Measurements from ENCODE around the gene ADARB2.

The ADARB2 gene

DNA sequence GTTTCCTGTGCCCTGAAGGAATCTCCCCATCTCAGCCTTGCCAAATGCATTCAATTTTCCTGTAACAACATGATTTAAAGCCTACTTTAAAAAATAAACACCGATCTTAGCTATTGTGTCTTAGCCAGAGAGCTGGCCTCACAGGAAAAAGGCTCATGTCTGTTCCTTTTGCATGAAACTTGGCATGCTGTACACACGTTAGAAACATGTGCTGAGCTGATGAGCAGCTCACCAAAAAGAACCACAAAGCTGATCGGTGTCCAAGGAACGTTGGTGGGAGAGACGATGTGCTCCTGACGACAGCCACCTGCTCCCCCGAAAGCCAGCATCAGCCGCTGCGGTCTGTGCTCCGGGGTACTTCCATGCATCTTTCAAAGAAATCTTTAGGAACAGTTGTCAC is 135.9 kb downstream of the ADARB2 start:
- H3K9me3 Mint-ChIP-seq = no peaks in the 10 kb centered on the region
- no peaks in the 10 kb centered on the region for H3K36me3 Mint-ChIP-seq
- no peak overlapping the region for H3K27ac Mint-ChIP-seq
- no peaks in the 10 kb centered on the region for H3K4me1 Mint-ChIP-seq
- DNase-seq (ENCODE audit: low spot score in 2 of 2) = no peak
- no peak for ATAC-seq
- H3K4me3 Mint-ChIP-seq = no peak overlapping the region

DNA sequence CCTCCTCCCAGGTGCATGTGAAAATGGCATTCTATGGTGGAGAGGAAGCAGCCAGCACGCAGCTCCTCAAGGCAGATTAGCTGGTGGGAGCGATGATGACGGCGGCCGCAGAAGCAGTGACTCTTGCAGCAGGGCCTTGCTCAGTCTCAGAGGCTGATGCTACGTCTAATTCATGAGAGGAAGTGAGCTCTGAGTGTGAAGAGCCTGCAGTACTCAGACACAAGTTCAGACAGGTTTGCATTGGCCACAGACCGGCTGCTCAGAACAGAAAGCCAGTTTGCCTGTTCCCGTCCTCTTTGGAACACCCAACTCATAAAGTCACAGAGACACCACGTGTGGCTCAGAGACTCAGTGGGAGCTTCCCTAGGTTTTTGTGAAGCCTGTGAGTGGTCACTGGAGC is 136.5 kb downstream of the ADARB2 start:
- Mint-ChIP-seq H3K4me3 (no peak overlapping the region), H3K4me1 (no peaks in the 10 kb centered on the region), H3K27ac (no peak overlapping the region), H3K36me3 (no peaks in the 10 kb centered on the region), H3K9me3 (no peaks in the 10 kb centered on the region)
- DNase-seq (ENCODE audit: low spot score in 2 of 2) (no peak), ATAC-seq (no peak)

DNA sequence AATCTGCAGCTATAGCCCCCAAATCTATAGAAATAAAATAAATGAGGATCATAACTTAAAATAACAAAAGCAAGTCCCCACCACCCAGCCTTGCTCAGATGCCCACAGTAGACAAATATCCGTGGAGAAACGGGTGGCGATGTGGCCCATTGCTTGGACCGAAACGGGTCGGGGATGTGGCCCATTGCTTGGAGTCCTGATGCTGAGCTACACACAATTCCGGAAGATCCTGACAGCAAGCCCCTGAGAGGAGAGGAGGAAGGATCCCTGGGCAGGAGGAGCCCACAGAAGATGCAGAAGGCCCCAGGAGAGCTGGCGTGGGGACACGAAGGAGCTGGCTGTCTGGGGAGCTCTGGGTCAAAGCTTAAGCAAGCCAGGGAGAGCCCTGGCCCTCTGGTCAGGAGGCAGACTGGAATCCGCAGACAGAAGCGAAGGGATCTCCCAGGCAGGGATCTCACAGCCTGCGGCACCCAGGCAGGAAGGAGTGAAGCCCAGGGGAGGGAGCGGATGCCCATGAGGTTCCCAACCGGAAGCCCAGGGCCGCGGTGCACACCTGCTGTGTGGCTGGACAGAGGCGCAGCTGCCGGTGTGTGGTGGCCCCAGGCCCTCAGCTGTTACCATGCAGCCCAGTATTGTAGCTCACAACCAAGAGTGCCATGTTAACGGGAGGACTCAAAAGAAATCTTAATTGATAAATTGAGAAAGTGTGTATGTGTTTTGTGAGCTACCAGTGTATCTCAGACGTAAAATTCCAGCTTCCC is 138.8 kb downstream of the ADARB2 start:
- H3K4me1 Mint-ChIP-seq = no peaks in the 10 kb centered on the region
- no peaks in the 10 kb centered on the region for H3K36me3 Mint-ChIP-seq
- DNase-seq (ENCODE audit: low spot score in 2 of 2) (no peak), ATAC-seq (no peak)
- no peak overlapping the region for H3K4me3 Mint-ChIP-seq
- no peaks in the 10 kb centered on the region for H3K9me3 Mint-ChIP-seq
- no peak overlapping the region for H3K27ac Mint-ChIP-seq

GRCh38 chr10:1597370-1598146 is 139.8 kb downstream of the ADARB2 start:
- H3K4me1 Mint-ChIP-seq = no peaks in the 10 kb centered on the region
- H3K4me3 Mint-ChIP-seq = no peak overlapping the region
- no peak overlapping the region for H3K27ac Mint-ChIP-seq
- H3K9me3 Mint-ChIP-seq = no peaks in the 10 kb centered on the region
- DNase-seq (ENCODE audit: low spot score in 2 of 2) (no peak), ATAC-seq (no peak)
- no peaks in the 10 kb centered on the region for H3K36me3 Mint-ChIP-seq

GRCh38 chr10:1596482-1597099 is 140.7 kb downstream of the ADARB2 start:
- DNase-seq (ENCODE audit: low spot score in 2 of 2) = no peak
- no peak for ATAC-seq
- Mint-ChIP-seq H3K27ac (no peak overlapping the region), H3K9me3 (no peaks in the 10 kb centered on the region), H3K4me3 (no peak overlapping the region), H3K4me1 (no peaks in the 10 kb centered on the region), H3K36me3 (no peaks in the 10 kb centered on the region)

DNA sequence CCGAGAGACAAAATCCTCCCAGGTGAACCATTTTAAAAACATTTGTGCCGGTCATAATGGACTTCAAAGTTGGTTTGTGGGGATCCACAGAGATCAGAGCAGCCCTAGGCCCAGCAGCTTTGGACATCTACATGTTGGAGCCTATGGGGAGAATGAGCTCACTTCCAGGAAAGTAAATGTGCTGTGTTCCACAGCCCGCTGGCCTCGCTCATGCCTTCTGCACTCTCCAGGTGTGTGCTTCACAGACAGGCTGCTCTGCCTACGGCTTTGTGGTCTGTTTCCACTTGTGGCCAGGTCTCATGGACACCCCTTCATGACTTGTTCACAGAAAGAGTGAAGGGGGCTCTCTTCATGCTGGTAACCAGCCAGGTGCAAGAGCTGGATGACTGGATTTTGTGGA is 141.6 kb downstream of the ADARB2 start:
- H3K36me3 Mint-ChIP-seq = no peaks in the 10 kb centered on the region
- H3K9me3 Mint-ChIP-seq = no peaks in the 10 kb centered on the region
- H3K4me3 Mint-ChIP-seq = no peak overlapping the region
- DNase-seq (ENCODE audit: low spot score in 2 of 2) = no peak
- ATAC-seq = no peak
- no peaks in the 10 kb centered on the region for H3K4me1 Mint-ChIP-seq
- H3K27ac Mint-ChIP-seq = no peak overlapping the region

- no peak for ATAC-seq
- no peaks in the 10 kb centered on the region for H3K9me3 Mint-ChIP-seq
Observed at GRCh38 chr10:1595242-1595600, 142.1 kb downstream of the ADARB2 start.

DNA sequence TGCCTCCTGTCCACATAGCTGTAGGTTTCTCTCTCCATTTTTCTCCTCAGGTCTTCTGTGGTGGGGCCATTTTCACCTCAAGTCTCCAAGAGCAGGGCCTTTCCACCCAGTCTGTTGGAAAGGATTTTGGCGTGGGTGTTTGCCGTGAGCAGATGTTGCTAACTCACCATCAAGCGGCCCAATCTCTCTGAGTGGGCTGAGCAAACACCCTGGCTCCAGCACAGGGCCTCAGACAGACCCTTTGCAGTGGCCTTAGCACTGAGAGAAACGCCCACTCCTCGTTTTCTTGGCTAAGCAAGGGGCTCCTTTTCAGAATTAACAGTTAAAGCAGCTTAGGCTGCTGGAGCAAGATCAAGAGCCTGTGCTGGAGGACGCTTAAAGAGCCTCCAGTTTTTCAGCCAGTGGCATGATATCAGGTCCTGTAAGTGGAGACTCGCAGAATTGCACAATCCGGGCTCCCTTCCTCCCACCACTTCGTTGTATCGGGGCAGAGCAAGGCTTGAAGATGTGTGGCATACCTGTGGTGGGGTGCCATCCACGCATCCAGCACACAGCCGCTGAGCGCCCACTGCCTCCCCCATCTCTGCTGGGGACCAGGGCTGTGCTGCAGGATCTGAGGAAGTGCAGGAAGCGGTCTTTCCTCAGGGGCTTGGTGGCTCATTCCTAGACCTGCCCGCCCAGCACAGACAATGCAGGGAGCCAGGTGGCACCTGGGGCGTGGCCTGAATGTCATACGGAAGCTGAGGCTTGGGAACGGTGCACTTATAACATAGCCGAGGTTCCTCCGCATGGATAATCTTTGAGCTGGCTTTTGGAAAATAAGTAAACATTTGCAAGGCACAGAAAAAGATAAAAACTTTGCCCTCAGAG is 142.7 kb downstream of the ADARB2 start:
- no peaks in the 10 kb centered on the region for H3K36me3 Mint-ChIP-seq
- DNase-seq (ENCODE audit: low spot score in 2 of 2) (no peak), ATAC-seq (no peak)
- no peak overlapping the region for H3K27ac Mint-ChIP-seq
- H3K9me3 Mint-ChIP-seq = no peaks in the 10 kb centered on the region
- no peaks in the 10 kb centered on the region for H3K4me1 Mint-ChIP-seq
- H3K4me3 Mint-ChIP-seq = no peak overlapping the region

More at GRCh38 chr10:1595242-1595600, 142.1 kb downstream of the ADARB2 start:
- no peaks in the 10 kb centered on the region for H3K4me1 Mint-ChIP-seq
- H3K36me3 Mint-ChIP-seq = no peaks in the 10 kb centered on the region
- no peak for DNase-seq (ENCODE audit: low spot score in 2 of 2)
- H3K27ac Mint-ChIP-seq = no peak overlapping the region
- H3K4me3 Mint-ChIP-seq = no peak overlapping the region

DNA sequence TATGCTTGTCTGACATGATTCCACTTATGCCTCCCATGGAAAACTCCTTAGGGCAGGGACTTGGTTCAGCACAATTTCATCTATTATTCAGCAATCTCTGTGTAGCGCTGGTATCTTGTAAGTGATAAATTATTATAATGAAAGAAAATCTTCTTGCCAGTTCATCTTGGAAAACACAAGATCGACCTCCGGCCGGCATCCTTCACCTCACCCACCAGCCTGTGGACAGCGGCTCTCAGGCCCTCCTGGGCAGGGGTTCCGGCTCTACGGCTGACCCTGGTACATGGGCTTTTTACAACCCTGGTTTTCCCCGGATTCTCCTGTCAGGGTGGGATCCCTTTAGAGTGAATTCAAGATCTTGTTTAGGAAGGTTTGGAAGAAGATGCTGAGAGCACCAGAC is 145.6 kb downstream of the ADARB2 start:
- no peak overlapping the region for H3K4me3 Mint-ChIP-seq
- DNase-seq (ENCODE audit: low spot score in 2 of 2) = no peak
- no peaks in the 10 kb centered on the region for H3K36me3 Mint-ChIP-seq
- H3K9me3 Mint-ChIP-seq = no peaks in the 10 kb centered on the region
- H3K27ac Mint-ChIP-seq = no peak overlapping the region
- no peak for ATAC-seq
- H3K4me1 Mint-ChIP-seq = no peaks in the 10 kb centered on the region

GRCh38 chr10:1591045-1591444 is 146.3 kb downstream of the ADARB2 start:
- no peaks in the 10 kb centered on the region for H3K9me3 Mint-ChIP-seq

DNA sequence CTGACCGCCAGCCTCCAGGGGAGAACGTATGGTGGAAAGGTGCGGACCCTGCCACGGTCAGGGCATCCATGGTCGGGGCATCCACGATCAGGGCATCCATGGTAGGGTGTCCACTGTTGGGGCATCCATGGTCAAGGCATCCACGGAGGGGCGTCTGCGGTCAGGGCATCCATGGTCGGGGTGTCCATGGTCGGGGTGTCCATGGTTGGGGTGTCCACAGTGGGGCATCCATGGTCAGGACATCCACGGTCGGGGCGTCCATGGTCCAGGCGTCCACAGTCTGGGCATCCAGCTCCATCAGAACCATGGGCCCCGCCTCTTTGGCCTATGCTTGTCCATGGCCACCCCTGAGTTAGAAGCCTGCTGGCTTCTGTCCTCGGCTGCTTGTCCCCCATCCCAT is 148.1 kb downstream of the ADARB2 start:
- no peaks in the 10 kb centered on the region for H3K9me3 Mint-ChIP-seq
- H3K36me3 Mint-ChIP-seq = no peaks in the 10 kb centered on the region
- no peaks in the 10 kb centered on the region for H3K4me1 Mint-ChIP-seq
- H3K27ac Mint-ChIP-seq = no peak overlapping the region
- DNase-seq (ENCODE audit: low spot score in 2 of 2) (no peak), ATAC-seq (peak; percentile 42)
- no peak overlapping the region for H3K4me3 Mint-ChIP-seq

More at GRCh38 chr10:1591045-1591444, 146.3 kb downstream of the ADARB2 start:
- no peak overlapping the region for H3K27ac Mint-ChIP-seq
- H3K36me3 Mint-ChIP-seq = no peaks in the 10 kb centered on the region
- DNase-seq (ENCODE audit: low spot score in 2 of 2) (no peak), ATAC-seq (no peak)
- H3K4me3 Mint-ChIP-seq = no peak overlapping the region
- H3K4me1 Mint-ChIP-seq = no peaks in the 10 kb centered on the region

DNA sequence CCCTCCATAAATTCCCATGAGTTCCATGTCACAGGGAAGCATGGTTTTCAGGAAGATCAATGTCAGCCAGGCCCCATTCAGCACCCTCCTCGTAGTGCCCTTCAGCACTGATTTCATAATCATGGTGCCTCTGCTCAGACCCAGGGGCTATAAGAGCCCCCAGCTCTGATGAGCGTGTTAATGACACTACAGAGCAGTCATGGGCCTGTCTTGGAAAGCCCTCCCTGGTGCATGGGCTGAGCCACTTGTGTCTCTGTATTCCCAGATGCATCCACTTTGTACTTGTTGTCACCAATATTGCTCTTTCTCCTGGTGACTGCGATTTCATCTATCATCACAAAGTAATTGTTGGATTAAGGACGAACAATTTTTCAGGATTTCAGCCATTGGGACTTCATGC is 154.6 kb downstream of the ADARB2 start:
- no peak for DNase-seq (ENCODE audit: low spot score in 2 of 2)
- no peaks in the 10 kb centered on the region for H3K9me3 Mint-ChIP-seq
- no peak overlapping the region for H3K4me3 Mint-ChIP-seq
- H3K4me1 Mint-ChIP-seq = no peaks in the 10 kb centered on the region
- H3K36me3 Mint-ChIP-seq = no peaks in the 10 kb centered on the region
- ATAC-seq = no peak
- no peak overlapping the region for H3K27ac Mint-ChIP-seq

DNA sequence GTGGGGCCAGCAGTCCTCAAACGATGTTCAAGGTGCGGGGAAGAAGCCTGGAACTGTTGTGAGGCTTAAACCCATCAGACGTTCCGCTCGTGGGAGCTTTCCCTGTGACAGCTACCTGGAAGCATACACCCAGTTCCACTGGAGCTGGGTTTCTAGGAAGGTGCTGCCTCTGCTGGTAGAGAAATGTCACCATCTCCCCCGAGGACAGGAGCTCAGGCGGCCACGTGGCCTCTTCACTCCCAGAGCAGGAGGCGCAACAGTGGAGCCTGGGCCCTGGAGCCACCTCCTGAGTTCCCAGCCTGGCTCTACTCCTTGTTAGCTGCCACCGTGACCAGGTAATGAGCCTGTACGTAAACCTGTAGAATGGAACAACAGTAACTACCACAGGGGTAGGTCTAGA is 156.1 kb downstream of the ADARB2 start:
- Mint-ChIP-seq H3K27ac (no peak overlapping the region), H3K4me3 (no peak overlapping the region), H3K4me1 (no peaks in the 10 kb centered on the region), H3K36me3 (no peaks in the 10 kb centered on the region), H3K9me3 (no peaks in the 10 kb centered on the region)
- DNase-seq (ENCODE audit: low spot score in 2 of 2) (no peak), ATAC-seq (no peak)

GRCh38 chr10:1579671-1580070 is 157.7 kb downstream of the ADARB2 start:
- ATAC-seq (no peak), DNase-seq (ENCODE audit: low spot score in 2 of 2) (no peak)
- H3K36me3 Mint-ChIP-seq = no peaks in the 10 kb centered on the region
- H3K4me1 Mint-ChIP-seq = no peaks in the 10 kb centered on the region
- H3K9me3 Mint-ChIP-seq = no peaks in the 10 kb centered on the region
- H3K4me3 Mint-ChIP-seq = no peak overlapping the region
- H3K27ac Mint-ChIP-seq = no peak overlapping the region

DNA sequence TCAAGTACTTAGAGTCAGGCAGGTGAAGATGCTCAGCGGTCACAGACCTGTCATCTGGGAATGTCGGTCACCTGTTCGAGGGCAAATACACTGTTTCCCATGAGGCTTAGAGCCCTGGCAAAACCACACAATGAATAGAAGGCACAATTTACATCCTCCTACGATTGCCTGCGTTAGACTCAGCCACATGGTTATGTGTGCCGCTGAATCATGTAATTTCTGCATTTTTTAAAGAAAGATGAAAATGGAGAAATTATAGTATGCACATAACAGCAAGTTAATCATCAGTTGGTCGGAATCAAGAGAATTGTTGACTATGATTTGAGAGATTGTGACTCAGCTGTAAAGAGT is 158.2 kb downstream of the ADARB2 start:
- DNase-seq (ENCODE audit: low spot score in 2 of 2) (no peak), ATAC-seq (no peak)
- H3K4me1 Mint-ChIP-seq = no peaks in the 10 kb centered on the region
- H3K4me3 Mint-ChIP-seq = no peak overlapping the region
- no peaks in the 10 kb centered on the region for H3K36me3 Mint-ChIP-seq
- no peak overlapping the region for H3K27ac Mint-ChIP-seq
- H3K9me3 Mint-ChIP-seq = no peaks in the 10 kb centered on the region
